DOHH2 (cell line): ENCODE results near the gene ATP8A2.

ENCODE experiments used
- H3F3A ChIP-seq: fragments of 200-600 bp; sonication (generic), shearing (Covaris generic); 2 replicates; pipeline ENCODE4 v1.6.0; 2016; ENCODE audit warnings: antibody characterized with exemption, mild to moderate bottlenecking; ENCODE audit not compliant: control insufficient read depth, insufficient read depth
- H3K27ac ChIP-seq: fragments of 200-600 bp; sonication (generic); 2 replicates; pipeline ENCODE4 v1.5.1; 2014; ENCODE audit warnings: low read depth, mild to moderate bottlenecking, low read length, moderate library complexity
- H3K27me3 ChIP-seq: fragments of 200-600 bp; sonication (generic); 2 replicates; pipeline ENCODE4 v1.6.1; 2014; ENCODE audit warnings: mild to moderate bottlenecking, low read length, mixed read lengths; ENCODE audit not compliant: control insufficient read depth
- H3K36me3 ChIP-seq: fragments of 200-600 bp; sonication (generic); 2 replicates; pipeline ENCODE4 v1.6.1; 2014; ENCODE audit warnings: mild to moderate bottlenecking, low read length, moderate library complexity, mixed read lengths; ENCODE audit not compliant: control insufficient read depth
- H3K4me1 ChIP-seq: fragments of 200-600 bp; sonication (generic); 2 replicates; pipeline ENCODE4 v1.6.1; 2014; ENCODE audit warnings: mild to moderate bottlenecking, low read length, mixed read lengths; ENCODE audit not compliant: control insufficient read depth
- H3K4me2 ChIP-seq: fragments of 200-600 bp; sonication (generic); 2 replicates; pipeline ENCODE4 v1.6.0; 2014; ENCODE audit warnings: mild to moderate bottlenecking, low read length, moderate library complexity
- H3K4me3 ChIP-seq: fragments of 200-600 bp; sonication (generic); 2 replicates; pipeline ENCODE4 v1.5.1; 2014; ENCODE audit warnings: mild to moderate bottlenecking, low read length, mixed read lengths
- H3K79me2 ChIP-seq: fragments of 200-600 bp; sonication (generic); 2 replicates; pipeline ENCODE4 v1.6.1; 2014; ENCODE audit warnings: mild to moderate bottlenecking, low read length, mixed read lengths; ENCODE audit not compliant: control insufficient read depth
- H3K9me2 ChIP-seq: fragments of 200-600 bp; sonication (generic); replicated peaks from 2 replicates; pipeline ENCODE4 v1.6.1; 2014; ENCODE audit warnings: mild to moderate bottlenecking, low read length, mixed read lengths; ENCODE audit not compliant: control insufficient read depth
- H3K9me3 ChIP-seq: fragments of 200-600 bp; sonication (generic); 2 replicates; pipeline ENCODE4 v1.6.1; 2014; ENCODE audit warnings: antibody characterized with exemption, low read length, mixed read lengths; ENCODE audit not compliant: control insufficient read depth, insufficient read depth
- H4K20me1 ChIP-seq: fragments of 200-600 bp; sonication (generic); 2 replicates; pipeline ENCODE4 v1.6.0; 2014; ENCODE audit warnings: low read depth, mild to moderate bottlenecking, antibody characterized with exemption, low read length, moderate library complexity; ENCODE audit not compliant: control insufficient read depth, insufficient read depth
- CTCF ChIP-seq: fragments of 200-600 bp; sonication (generic); IDR thresholded peaks from one replicate; pipeline ENCODE4 v1.5.1; 2014; ENCODE audit warnings: antibody characterized with exemption, mild to moderate bottlenecking, low read depth, low read length; ENCODE audit not compliant: poor library complexity, severe bottlenecking
- EZH2phosphoT487 ChIP-seq: fragments of 200-600 bp; sonication (generic); IDR thresholded peaks from 2 replicates; pipeline ENCODE4 v1.6.1; 2017; ENCODE audit warnings: borderline replicate concordance, mild to moderate bottlenecking, antibody characterized with exemption, low read length, moderate library complexity, mixed read lengths

Gene ATP8A2

GRCh38 chr13:25939961-25940687 is 568.4 kb downstream of the ATP8A2 start:
- Histone ChIP-seq H3K27me3 (no peaks in the 10 kb centered on the region), H3K79me2 (no peaks in the 10 kb centered on the region), H3K36me3 (no peaks in the 10 kb centered on the region), H4K20me1 (no peaks in the 10 kb centered on the region), H3K4me3 (no peak overlapping the region), H3F3A (no peaks in the 10 kb centered on the region), H3K9me3 (no peaks in the 10 kb centered on the region), H3K4me1 (peaks cover 12% of the 10 kb centered on the region), H3K9me2 (no peaks in the 10 kb centered on the region), H3K27ac (no peak overlapping the region), H3K4me2 (no peak overlapping the region)
- TF ChIP-seq EZH2phosphoT487 (no peak), CTCF (no peak)

GRCh38 chr13:25943081-25943480 is 571.3 kb downstream of the ATP8A2 start:
- peak overlapping the region; percentile 33 for H3K4me2 ChIP-seq

GRCh38 chr13:25943658-25944057 is 571.9 kb downstream of the ATP8A2 start:
- no peaks in the 10 kb centered on the region for H3K36me3 ChIP-seq
- TF ChIP-seq CTCF (no peak), EZH2phosphoT487 (no peak)
- H3K9me3 ChIP-seq = no peaks in the 10 kb centered on the region
- H3K9me2 ChIP-seq = no peaks in the 10 kb centered on the region
- no peaks in the 10 kb centered on the region for H3F3A ChIP-seq
- H3K4me3 ChIP-seq = no peak overlapping the region
- no peaks in the 10 kb centered on the region for H3K27me3 ChIP-seq
- H3K4me2 ChIP-seq = peak overlapping the region; percentile 33; the same call in 1 of the 2 replicates
- H3K4me1 ChIP-seq = peaks cover 12% of the 10 kb centered on the region
- no peaks in the 10 kb centered on the region for H3K79me2 ChIP-seq
- no peak overlapping the region for H3K27ac ChIP-seq
- no peaks in the 10 kb centered on the region for H4K20me1 ChIP-seq

More at GRCh38 chr13:25943081-25943480, 571.3 kb downstream of the ATP8A2 start:
- no peaks in the 10 kb centered on the region for H3K36me3 ChIP-seq
- no peaks in the 10 kb centered on the region for H3K9me3 ChIP-seq
- no peaks in the 10 kb centered on the region for H3F3A ChIP-seq
- TF ChIP-seq EZH2phosphoT487 = no peak
- no peak for TF ChIP-seq CTCF
- no peak overlapping the region for H3K27ac ChIP-seq
- no peak overlapping the region for H3K4me3 ChIP-seq
- no peaks in the 10 kb centered on the region for H3K27me3 ChIP-seq
- H3K79me2 ChIP-seq = no peaks in the 10 kb centered on the region
- H3K9me2 ChIP-seq = no peaks in the 10 kb centered on the region
- H3K4me1 ChIP-seq = peaks cover 12% of the 10 kb centered on the region
- H4K20me1 ChIP-seq = no peaks in the 10 kb centered on the region
